ENCODE measurements around the gene TEAD1.

TEAD1 gene

DNA sequence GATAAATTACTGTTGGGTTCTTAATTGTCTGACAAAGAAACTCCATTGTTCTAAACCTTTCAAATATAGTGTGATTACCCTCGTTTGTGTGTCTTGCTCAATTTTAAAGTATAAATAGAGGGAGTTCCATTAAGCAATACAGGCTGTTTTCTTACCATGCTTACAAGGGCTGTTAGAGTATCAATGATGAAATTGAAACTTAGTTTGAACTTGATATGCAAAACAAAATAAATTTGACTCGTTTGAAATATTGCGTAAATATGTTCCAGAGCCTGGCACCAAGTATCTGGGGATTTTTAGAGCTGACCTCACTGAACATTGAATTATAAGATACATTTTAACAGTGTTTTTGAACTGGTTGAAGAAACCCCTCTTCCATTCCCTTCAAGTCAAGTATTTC is 31.7 kb downstream of the TEAD1 start:
- no peak overlapping the region for H3K4me3 ChIP-seq (ENCODE audit: low read depth, low read length)

GRCh38 chr11:12706545-12707499 is 32.6 kb downstream of the TEAD1 start:
- no peak overlapping the region for H3K4me3 ChIP-seq (ENCODE audit: low read depth, low read length)

- H3K4me3 ChIP-seq (ENCODE audit: low read depth, low read length): no peak overlapping the region
These were observed 33.3 kb downstream of the TEAD1 start for GRCh38 chr11:12707500-12707880.

DNA sequence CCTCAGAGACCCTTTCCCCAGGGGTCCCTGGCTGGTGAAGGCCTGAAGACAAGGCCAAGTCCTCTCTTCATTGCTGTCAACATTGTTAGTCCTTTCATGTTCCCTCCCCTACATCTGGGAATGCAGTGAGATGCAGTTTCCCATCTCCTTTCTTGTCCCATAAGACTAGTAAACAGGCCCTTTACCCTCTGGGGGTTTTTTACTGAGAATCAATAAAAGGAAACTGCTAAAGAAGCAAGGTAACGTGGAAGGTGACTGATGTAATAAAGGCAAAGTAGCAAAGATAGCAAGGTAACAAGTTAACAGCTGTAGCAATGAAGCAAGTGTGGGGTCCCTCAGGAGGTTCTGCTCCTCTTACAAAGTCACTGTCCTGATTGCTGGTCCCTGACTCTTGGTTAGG is 37.3 kb downstream of the TEAD1 start:
- no peak overlapping the region for H3K4me3 ChIP-seq (ENCODE audit: low read depth, low read length)

GRCh38 chr11:12712132-12712531 is 37.9 kb downstream of the TEAD1 start:
- H3K4me3 ChIP-seq (ENCODE audit: low read depth, low read length): no peak overlapping the region

GRCh38 chr11:12715131-12715530 is 40.9 kb downstream of the TEAD1 start:
- no peak overlapping the region for H3K4me3 ChIP-seq (ENCODE audit: low read depth, low read length)

- no peak overlapping the region for H3K4me3 ChIP-seq (ENCODE audit: low read depth, low read length)
These were observed 41.7 kb downstream of the TEAD1 start for GRCh38 chr11:12715941-12716340.

GRCh38 chr11:12716816-12717215 is 42.6 kb downstream of the TEAD1 start:
- no peak overlapping the region for H3K4me3 ChIP-seq (ENCODE audit: low read depth, low read length)

- H3K4me3 ChIP-seq (ENCODE audit: low read depth, low read length): no peak overlapping the region
These were observed 43.6 kb downstream of the TEAD1 start for GRCh38 chr11:12717851-12718291.

GRCh38 chr11:12719221-12719620 is 45.0 kb downstream of the TEAD1 start:
- no peak overlapping the region for H3K4me3 ChIP-seq (ENCODE audit: low read depth, low read length)

DNA sequence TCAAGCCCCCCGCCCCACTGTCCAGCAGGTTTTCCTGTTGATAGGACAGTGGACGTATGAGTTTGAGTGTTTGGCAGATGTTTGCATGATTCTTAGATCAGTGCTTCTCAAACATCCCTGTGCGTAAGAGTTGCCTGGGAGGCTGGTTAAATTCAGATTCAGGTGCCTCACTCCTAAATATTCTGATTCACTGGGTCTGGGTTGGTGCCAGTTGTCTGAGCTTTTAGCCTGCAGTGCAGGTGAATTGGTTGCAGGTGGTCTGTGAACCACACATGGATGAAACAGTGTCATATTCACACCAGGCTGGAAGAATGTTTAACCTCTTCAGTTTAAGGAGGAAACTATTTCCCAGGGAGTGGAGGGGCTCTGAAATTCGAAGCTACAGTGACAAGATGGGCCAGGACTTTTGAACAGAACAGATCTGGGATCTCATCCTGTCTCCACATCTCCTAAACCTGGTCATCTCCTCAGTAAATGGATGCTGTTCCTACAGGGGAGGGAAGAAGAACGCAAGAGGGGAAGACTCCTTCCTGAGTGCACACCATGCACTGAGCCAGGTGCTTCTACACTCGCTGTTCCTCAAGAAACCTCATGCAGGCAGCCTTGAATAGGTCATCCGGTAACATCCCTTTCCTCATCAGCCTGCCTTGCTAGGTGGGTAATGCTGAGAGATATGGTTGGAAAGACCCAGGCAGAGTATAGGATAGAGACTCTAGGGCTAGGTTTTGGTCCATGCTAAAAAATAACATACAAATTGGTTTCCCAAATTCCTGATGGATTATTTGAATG is 47.8 kb downstream of the TEAD1 start:
- H3K4me3 ChIP-seq (ENCODE audit: low read depth, low read length): no peak overlapping the region

GRCh38 chr11:12723421-12724300 is 49.4 kb downstream of the TEAD1 start:
- no peak overlapping the region for H3K4me3 ChIP-seq (ENCODE audit: low read depth, low read length)

DNA sequence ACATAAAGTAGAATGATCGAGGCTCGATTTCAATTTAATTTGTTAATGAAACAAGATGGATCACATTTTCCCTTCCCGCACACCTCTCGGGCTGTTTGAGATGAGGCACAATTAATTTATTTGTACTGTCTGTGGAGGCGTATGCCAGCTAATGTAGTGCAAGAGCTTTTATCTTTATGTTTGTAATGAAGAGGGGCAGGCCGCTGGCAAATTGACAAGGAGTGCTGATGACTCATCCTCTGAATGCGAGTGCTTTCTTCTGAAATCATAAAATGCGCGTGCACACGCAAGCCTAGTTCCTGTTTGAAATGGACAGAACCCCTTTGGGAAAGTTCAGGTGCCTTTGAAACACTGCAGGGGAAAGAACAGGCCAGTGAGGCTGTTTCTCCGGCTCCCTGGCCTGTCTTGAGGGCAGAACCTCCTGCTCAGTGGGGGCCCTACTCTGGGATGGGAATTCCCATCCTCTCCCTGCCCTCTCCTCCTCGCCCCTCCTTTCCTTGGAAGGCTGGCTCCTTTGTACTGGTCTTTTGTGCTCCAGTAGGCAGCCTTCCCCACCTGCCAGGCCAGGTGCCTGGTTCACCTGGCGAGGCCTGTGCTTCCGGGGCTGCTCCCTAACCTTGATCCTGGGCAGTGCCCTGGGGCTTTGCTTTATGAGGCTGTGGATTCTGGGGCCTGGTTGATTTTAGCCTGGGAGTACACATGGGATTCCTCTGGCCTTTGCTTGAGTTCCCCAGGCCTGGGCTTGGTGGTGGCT is 50.3 kb downstream of the TEAD1 start:
- no peak overlapping the region for H3K4me3 ChIP-seq (ENCODE audit: low read depth, low read length)

DNA sequence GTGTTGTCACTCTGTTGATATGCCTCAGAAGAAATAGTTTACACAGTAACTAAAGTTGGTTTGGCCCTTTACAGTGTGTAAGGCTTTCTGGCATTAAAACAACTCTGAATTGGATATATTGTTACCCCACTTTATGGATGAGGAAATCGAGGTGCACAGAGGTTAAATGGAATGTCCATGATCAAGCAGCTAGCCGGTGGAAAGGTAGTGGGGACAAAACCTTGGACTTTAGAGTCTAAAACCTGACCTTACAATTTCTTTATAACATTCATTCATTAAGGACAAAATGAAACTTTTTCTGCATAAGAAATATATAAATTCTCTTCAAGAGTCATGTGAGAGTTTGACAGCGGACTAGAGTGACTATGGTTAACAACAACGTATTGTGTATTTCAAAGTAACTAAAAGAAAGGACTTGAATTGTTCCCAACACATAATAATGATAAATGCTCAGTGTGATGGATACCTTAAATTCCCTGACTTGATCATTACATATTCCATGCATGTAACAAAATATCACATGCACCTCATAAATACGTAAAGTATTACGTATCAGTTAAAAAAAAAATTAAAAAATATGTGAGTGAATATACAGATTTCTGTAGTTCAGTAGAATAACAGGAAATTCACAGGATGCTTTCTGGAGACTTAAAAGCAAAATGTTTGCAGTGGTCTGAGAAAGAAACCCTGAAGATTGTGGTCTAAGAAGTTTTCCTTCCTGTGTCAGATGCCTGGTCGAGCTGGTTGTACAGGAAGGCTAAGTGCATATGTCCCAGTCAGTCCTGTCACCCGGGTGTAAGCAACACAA is 51.0 kb downstream of the TEAD1 start:
- H3K4me3 ChIP-seq (ENCODE audit: low read depth, low read length): no peak overlapping the region

GRCh38 chr11:12725863-12726682 is 51.9 kb downstream of the TEAD1 start:
- no peak overlapping the region for H3K4me3 ChIP-seq (ENCODE audit: low read depth, low read length)

DNA sequence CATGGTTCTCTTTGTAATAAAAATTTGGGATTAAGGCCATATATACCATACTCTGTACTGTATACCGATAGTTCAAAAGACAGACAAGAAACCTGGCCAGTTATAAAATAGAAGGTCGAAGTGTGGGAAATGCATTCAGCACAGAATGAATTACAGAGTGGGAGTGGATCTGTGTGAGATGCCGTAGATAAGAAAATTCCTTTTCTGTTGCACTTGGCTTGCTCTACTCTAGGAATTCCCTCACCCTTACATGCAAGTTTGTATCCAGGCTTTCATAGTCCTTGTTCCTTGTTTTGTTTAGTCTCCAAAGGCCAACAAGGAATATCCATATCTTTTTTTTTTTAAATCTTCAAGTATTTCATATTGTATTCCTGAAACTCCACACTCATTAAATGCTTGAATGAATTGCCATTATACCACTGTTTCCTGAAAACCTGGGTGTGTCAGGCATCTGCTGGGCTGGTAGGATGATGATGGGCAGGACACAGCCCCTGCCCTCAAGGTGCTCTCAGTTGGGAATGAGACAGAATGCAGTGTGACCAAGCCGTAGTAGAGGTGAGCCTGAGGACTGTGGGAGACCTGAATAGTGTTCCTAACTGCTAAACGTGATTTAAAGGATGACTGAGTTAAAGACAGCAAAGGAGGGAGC is 53.5 kb downstream of the TEAD1 start:
- H3K4me3 ChIP-seq (ENCODE audit: low read depth, low read length): no peak overlapping the region

DNA sequence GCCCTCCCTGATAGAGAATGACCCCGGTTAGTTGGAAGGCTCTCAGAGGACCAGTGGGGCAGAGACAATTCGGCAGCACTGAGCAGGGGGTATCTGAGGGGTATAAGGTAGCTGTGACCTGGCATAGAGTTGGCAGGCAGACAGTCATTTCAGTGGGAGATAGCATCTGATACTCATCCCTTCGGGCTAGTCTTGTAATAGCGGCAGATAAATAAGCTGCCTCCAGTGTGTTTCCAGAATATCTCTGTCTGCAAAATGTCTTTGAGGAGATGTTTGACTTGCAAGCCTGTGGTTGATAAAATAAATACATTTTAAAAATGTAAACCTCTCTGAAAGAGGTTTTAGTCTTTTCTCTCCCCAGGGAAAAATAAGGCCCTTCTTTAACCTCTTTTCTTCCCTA is 54.2 kb downstream of the TEAD1 start:
- no peak overlapping the region for H3K4me3 ChIP-seq (ENCODE audit: low read depth, low read length)

DNA sequence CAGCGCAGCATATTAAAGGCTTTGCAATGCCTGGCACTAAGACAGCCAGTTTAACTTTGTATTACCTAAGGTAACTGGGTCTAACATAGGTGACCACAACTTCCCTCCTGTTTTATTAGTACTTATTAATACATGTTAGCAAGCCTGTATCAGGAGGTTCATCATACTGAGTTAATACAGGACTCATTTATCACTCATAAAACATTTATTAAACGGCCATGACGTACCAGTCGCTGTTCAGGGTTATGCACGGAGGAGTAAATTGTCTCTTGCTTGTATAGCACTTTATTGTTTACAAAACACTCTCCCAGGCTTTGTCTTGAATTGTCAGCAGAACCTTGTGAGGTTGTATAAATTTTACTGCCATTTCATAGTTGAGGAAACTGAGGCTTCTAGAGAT is 55.7 kb downstream of the TEAD1 start:
- H3K4me3 ChIP-seq (ENCODE audit: low read depth, low read length): no peak overlapping the region

All from iPS-11a (cell line).